GM19324 (cell line): ENCODE measurements around the gene PIAS4.
"Not testable (repeated sequence)": the region's sequence is repeated elsewhere in the genome, so short reads cannot be mapped to it uniquely, and the experiment has no call there.

Experiments
- ATAC-seq: cut with Tn5 transposase; IDR thresholded peaks from one replicate; pipeline ENCODE4 v1.9.1; 2021; ENCODE audit warnings: mild to moderate bottlenecking, moderate library complexity; ENCODE audit not compliant: unreplicated experiment, low FRiP score

Gene PIAS4

GRCh38 chr19:3995607-3996006 lies 11.9 kb upstream of the PIAS4 start:
- no peak for ATAC-seq

DNA sequence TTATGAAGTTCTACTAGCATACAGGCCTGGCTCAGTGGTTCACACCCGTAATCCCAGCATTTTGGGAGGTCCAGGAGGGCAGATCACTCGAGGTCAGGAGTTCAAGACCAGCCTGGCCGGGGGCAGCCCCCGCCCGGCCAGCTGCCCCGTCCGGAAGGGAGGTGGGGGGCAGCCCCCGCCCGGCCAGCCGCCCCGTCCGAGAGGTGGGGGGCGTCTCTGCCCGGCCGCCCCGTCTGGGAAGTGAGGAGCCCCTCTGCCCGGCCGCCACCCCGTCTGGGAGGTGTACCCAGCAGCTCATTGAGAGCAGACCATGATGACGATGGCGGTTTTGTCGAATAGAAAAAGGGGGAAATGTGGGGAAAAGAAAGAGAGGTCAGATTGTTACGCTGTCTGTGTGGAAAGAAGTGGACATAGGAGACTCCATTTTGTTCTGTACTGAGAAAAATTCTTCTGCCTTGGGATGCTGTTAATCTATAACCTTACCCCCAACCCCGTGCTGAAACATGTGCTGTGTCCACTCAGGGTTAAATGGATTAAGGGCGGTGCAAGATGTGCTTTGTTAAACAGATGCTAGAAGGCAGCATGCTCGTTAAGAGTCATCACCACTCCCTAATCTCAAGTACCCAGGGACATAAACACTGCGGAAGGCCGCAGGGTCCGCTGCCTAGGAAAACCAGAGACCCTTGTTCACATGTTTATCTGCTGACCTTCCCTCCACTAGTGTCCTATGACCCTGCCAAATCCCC lies 8.7 kb upstream of the PIAS4 start:
- not testable (repeated sequence) for ATAC-seq

GRCh38 chr19:4000798-4001197 lies 6.7 kb upstream of the PIAS4 start:
- ATAC-seq, result not testable (repeated sequence)

DNA sequence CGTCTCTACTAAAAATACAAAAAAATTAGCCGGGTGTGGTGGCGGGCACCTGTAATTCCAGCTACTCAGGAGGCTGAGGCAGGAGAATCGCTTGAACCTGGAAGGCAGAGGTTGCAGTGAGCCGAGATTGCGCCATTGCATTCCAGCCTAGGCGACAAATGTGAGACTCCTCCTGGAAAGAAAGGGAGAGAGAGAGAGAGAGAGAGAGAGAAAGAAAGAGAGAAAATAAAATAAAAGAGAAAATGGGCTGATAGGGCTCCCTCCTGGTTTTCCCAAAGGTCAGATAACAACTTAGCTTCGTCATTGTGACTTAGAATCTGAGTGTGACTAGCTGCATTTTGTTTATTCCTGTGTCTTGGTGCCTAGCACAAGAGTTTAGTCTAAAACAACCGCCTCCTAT lies 2.1 kb upstream of the PIAS4 start:
- not testable (repeated sequence) for ATAC-seq

DNA sequence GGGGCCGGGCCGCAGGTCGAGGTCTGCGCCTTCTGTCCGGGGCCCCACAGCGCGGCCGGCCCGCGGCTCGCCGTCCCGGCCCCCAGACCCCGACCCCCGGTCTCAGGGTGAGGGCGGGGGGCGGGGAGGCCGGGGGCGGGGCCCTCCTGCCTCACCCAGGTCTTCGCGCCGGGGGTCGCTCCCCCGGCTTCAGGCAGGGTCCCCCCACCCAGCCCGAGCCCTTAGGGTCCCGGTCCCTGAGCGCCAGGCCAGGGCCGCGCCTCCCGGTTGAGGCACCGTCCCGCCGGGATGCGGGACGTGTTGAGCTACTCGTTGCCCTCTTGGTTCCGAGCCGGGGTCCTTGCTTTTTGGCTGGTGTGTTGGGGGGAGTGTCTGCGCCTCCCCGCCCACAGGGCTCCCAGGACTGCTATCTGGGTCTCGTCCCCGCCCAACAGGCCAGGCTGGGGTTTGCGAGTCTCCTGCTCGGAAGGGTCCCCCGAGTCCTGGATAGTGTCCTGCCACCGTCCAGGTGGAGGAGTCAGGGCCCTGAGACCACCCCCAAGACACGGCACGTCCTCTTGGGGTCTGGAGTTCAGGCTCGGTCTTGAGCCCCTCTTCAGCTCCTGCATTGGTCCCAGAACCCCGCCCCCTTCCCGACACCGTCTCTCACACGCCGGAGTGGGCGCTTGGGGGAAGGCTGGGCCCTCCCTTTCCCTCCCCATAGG lies 452 bp downstream of the PIAS4 start:
- ATAC-seq, result no peak

DNA sequence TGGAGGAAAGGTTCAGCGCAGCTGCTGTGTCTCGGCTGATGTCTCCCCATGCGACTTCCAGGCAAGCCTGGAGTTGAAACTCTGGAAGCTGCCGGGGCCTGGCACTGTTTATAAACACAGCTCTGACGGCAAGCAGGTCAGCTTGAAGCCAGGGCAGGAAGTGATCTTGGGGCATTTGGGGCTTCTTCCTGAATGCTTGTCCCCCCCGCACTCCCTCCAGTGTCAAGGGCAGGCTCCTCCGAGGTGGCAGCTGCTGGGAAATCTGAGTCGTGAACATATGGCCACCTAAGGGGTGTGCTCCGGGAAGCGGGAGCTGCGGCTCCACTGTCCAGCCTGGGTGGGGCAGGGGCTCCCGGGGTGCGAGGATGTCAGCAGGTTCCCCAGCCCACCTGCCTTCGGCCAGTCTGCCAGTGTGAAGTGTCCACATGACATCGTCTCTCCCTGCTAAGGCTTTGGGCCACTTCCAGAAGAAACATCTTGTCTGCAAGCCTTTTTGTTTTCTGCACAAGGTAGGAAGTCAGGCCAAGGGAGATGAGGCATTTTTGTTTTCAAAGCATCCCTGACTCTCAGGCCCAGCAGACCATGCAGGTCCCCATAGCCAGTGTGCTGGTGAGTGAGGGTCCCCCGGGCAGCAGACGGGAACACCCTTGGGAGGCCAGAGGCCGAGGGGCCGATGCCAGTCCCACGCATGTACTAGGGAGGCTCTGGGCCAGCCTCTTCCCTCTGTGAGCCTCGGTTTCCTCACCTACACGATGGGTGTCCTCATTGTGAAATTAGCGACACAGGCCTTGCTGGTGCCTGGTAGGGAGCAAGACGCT lies 2.7 kb downstream of the PIAS4 start:
- no peak for ATAC-seq

GRCh38 chr19:4010808-4011110 lies 3.2 kb downstream of the PIAS4 start:
- no peak for ATAC-seq

DNA sequence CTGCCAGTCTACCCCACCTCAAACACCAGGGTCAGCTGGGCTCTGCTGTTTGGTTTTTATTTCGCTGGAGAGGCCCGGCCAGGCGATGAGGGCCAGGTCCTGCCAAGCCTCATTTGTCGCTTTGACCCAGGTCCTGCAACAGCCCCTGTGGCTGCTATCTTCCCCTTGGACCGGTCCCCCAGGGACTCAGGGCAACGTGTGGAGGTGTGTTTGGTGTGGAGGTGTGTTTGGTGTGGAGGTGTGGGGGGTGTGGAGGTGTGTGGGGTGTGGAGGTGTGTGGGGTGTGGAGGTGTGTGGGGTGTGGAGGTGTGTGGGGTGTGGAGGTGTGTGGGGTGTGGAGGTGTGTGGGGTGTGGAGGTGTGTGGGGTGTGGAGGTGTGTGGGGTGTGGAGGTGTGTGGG lies 3.9 kb downstream of the PIAS4 start:
- ATAC-seq, result not testable (repeated sequence)

- no peak for ATAC-seq
Observed at GRCh38 chr19:4012092-4012974, 4.8 kb downstream of the PIAS4 start.

DNA sequence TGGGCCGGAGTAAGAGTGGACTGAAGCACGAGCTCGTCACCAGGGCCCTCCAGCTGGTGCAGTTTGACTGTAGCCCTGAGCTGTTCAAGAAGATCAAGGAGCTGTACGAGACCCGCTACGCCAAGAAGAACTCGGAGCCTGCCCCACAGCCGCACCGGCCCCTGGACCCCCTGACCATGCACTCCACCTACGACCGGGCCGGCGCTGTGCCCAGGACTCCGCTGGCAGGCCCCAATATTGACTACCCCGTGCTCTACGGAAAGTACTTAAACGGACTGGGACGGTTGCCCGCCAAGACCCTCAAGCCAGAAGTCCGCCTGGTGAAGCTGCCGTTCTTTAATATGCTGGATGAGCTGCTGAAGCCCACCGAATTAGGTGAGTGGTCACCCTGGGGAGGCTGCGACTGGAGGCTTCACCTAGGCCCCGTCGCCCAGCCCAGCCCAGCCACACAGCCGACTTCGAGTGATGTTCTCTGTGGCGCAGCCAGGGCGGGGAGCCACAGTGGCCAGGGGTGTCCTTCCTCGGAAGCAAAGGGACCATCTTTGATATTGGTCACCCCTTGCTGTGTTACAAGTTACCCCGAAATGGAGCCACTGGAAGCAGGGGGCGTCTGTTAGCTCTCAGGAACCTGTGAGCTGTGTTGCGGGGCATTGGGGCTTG lies 5.6 kb downstream of the PIAS4 start:
- no peak for ATAC-seq

- ATAC-seq, result no peak
Observed at GRCh38 chr19:4013886-4014540, 6.5 kb downstream of the PIAS4 start.

DNA sequence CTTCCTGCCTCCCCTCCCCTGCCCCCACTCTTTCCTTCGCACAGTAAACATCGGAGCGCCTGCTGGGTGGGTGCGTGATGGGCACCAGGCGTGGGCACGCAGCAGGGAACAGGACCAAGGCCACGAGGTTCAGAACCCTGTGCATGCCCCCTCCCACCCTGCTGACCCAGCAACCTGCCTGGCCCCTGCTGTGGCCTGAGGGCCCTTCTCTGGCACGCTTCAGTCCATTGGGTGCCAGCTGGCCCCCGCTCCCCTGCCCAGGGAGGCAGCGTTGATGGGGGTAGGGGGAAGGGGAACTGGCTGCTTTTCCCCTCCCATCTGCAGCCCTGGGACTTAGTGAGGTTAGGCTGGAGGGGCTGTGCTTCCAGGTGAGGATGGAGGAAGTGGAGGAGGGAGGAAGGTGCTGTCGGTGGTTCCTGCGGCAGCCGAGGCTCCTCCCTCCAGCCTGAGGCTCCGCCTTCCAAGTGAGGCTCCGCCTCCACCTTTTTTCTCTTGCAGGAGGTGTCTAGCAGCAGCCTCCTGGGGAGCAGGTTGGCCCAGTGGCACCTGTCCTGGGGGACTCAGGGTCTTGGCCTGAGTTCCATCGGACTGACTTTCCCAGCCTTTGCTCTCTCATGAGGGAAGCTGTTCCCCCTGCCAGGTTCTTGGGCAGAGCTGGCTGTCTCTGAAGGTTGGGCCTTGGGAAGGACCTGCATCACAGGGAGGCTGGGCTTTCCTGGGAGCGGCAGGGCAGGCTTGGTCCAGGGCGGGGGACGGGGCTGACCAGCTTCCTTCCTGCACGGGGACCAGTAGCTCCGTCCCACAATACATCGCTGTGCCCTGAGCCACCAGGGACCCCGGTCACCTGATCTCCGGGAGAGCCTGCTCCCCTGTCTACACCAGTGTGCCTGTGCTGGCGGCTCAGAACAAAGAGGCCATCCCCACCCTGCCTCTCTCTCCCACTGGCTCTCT lies 7.3 kb downstream of the PIAS4 start:
- no peak for ATAC-seq

GRCh38 chr19:4015705-4016402 lies 8.3 kb downstream of the PIAS4 start:
- no peak for ATAC-seq

- no peak for ATAC-seq
Observed at GRCh38 chr19:4016486-4016885, 8.9 kb downstream of the PIAS4 start.

DNA sequence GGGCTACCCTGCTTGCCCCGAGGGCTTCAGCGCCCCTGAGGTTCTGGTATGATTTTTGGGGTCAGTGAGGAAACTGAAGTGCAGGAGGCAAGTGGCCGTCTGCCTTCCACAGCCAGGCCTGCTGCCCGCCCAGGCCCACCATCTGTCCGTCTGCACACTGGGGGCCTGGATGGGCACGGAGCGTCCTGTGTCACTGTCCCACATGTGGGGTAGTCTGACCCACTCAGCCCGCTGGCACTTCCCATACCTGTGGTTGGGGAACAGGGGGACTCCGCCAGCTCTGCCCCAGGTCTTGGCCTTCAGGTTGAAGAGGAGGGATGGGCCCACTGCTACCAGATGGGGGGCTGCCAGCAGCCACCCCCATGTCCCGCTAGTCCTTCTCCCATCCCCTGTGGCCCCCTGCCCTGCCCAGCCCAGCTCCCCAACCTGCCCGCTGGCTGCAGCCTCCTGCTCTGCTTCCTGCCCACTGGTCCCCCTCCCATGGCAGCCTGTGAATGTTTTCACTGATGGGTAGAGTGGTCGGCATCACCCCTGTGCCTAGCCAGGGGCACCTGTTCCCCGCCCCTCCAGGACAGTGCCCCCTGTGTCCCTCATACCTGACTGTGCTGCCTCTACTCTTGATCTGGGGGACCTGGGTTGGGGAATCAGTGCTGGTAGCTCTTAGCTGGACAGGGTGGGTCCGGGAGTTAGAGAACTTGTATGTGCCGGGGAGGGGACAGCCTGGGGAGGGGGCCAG lies 9.5 kb downstream of the PIAS4 start:
- no peak for ATAC-seq

DNA sequence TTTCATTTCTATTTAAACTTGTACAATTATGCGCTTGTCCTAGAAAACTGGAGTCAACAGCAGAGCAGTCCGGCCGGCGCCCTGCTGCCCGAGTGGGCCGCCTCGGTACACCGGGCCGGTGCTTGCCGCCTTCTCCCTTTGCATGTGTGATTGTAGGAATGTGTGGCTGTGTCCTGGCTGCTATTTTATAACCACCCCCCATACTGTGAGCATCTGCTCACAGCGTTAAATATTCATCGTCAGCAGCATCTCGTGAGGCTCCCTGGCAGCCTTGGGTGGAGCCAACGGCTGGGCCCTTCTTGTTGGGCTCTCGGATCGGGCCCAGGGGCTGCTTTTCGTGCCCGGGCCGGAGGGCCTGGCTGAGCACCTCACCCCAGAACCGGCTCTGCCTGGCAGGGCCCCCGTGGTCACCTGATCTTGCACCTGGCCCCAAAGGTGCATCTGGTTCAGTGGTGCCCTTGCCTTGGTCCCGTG lies 10.6 kb downstream of the PIAS4 start:
- ATAC-seq, result no peak
